Right lobe of liver (tissue), 6 donors: ENCODE results near the gene EIF5B. TPM values are rescaled to one million over a fixed set of nuclear protein-coding genes. Genes with fewer than 3 reads are reported as not detected.
"Not testable (repeated sequence)": the region's sequence is repeated elsewhere in the genome, so short reads cannot be mapped to it uniquely, and the experiment has no call there.

ENCODE experiments used
- ATAC-seq, 4 donors: fragments of 200-7000 bp; cut with Tn5 transposase; one replicate each; pipeline ENCODE4 v1.9.1; 2020; ENCODE audit warnings: mild to moderate bottlenecking in 4 of 4, moderate library complexity in 4 of 4
- DNase-seq, 3 donors: peaks; one replicate each; pipeline ENCODE4 v3.0.0-alpha.2; 2020
- H3K27ac ChIP-seq, 3 donors: fragments of 200-600 bp; one replicate each; pipeline ENCODE4 v1.8.0; 2022
- H3K27me3 ChIP-seq, 2 donors: fragments of 200-600 bp; one replicate each; pipeline ENCODE4 v1.8.0; 2022
- H3K36me3 ChIP-seq, 4 donors: fragments of 200-600 bp; sonication (generic) in 1 of 4; one replicate each; pipeline versions ENCODE4 v1.5.1 to v1.8.0; 2017 to 2022; ENCODE audit warnings: control low read depth in 1 of 4
- H3K4me1 ChIP-seq, 4 donors: fragments of 200-600 bp; sonication (generic) in 1 of 4; one replicate each; pipeline versions ENCODE4 v1.5.1 to v1.8.0; 2017 to 2022; ENCODE audit warnings: control low read depth in 1 of 4
- H3K4me3 ChIP-seq, 3 donors: fragments of 200-600 bp; one replicate each; pipeline ENCODE4 v1.8.0; 2022
- H3K9me3 ChIP-seq, 4 donors: fragments of 200-600 bp; sonication (generic) in 1 of 4; one replicate each; pipeline versions ENCODE4 v1.5.1 to v1.8.0; 2017 to 2022; ENCODE audit warnings: control low read depth in 1 of 4
- CTCF ChIP-seq, 4 donors: fragments of 200-600 bp in 3 of 4; fragments of 450-650 bp in 1 of 4; IDR thresholded peaks; one replicate each; pipeline versions ENCODE4 v1.5.1 to v1.8.0; 2016 to 2022; ENCODE audit warnings: antibody characterized with exemption in 4 of 4, mild to moderate bottlenecking in 2 of 4
- POLR2A ChIP-seq: fragments of 450-650 bp; IDR thresholded peaks from one replicate; pipeline ENCODE4 v1.6.1; 2017; ENCODE audit warnings: antibody characterized with exemption, mild to moderate bottlenecking
- whole genome bisulfite sequencing: methylation state at CpG from one replicate; pipeline ENCODE4 v1.1.6; 2018; ENCODE audit warnings: low coverage, low lambda C conversion rate; ENCODE audit not compliant: insufficient coverage; ENCODE audit errors: missing lambda C conversion rate; 5-methylcytosine and 5-hydroxymethylcytosine counted together
- intact Hi-C, 2 donors: fragments of 100-400 bp; cut with DNase I; formaldehyde crosslinking; loops; one replicate each; pipeline versions ENCODE4 v1.11.2 to v1.14.1; 2022
- total RNA-seq, 6 experiments: library from RNA; depleted of rRNA in 2 of 6; stranded (reverse); fragments of >200 nt in 2 of 6; fragmentation: NEBNext Ultra II Directional in 3 of 6; extraction: Animal tissue kit (Norgen Biotek cat#: 25700) in 3 of 6; gene quantifications; one replicate each; pipeline versions ENCODE4 v1.1.0 to v1.2.4, GENCODE V29; 2016 to 2023
- donor health status: DM: no; HTN: yes; CAD: no.
- donor health status: DM: no; HTN: no; CAD: no.
- donor health status: DM: no; HTN: no; CAD: no.
- donor health status: DM: no; HTN: yes; CAD: no.
- donor health status: DM: no; HTN: yes; CAD: no.

Gene EIF5B
- total RNA-seq, 6 experiments from 2014 or later = 10.2 to 18.8 (median 17.4) TPM

- peak in 1 of 4 donors; percentile 0 for ATAC-seq
These were observed 431 bp upstream of the EIF5B start for GRCh38 chr2:99336804-99337112.

GRCh38 chr2:99338029-99338585 is 918 bp downstream of the EIF5B start:
- DNase-seq = no peak
- ATAC-seq = no peak
- peaks cover 0 to 35% (median 12%) of the 10 kb centered on the region in 4 donors for H3K4me1 ChIP-seq
- H3K36me3 ChIP-seq = no peaks in the 10 kb centered on the region
- no peaks in the 10 kb centered on the region for H3K27me3 ChIP-seq
- H3K4me3 ChIP-seq = peak overlapping the region; percentile 76 to 96 (median 90)
- peak overlapping the region in 2 of 3 donors; percentile 74 to 78 for H3K27ac ChIP-seq
- H3K9me3 ChIP-seq = no peaks in the 10 kb centered on the region
- TF ChIP-seq CTCF (IDR thresholded peaks at IDR 0.05) (no peak), POLR2A (no peak)
- 1% methylated on average over 17 of the region's 17 CpGs for WGBS
- intact Hi-C loops = no loop called here

More at GRCh38 chr2:99336804-99337112, 431 bp upstream of the EIF5B start:
- H3K27me3 ChIP-seq = no peaks in the 10 kb centered on the region
- TF ChIP-seq POLR2A (no peak), CTCF (IDR thresholded peaks at IDR 0.05) (no peak)
- peak overlapping the region; percentile 76 to 96 (median 90) for H3K4me3 ChIP-seq
- peaks cover 0 to 35% (median 12%) of the 10 kb centered on the region in 4 donors for H3K4me1 ChIP-seq
- WGBS = 0% methylated on average over 8 of the region's 8 CpGs
- peaks cover 0 to 12% (median 1%) of the 10 kb centered on the region in 4 donors for H3K36me3 ChIP-seq
- H3K27ac ChIP-seq = peak overlapping the region; percentile 74 to 82 (median 78)
- no peak for DNase-seq
- H3K9me3 ChIP-seq = no peaks in the 10 kb centered on the region
- intact Hi-C loops = no loop called here

- ATAC-seq (no peak), DNase-seq (no peak)
- WGBS = 79% methylated on average over 8 of the region's 8 CpGs
- Histone ChIP-seq H3K27me3 (no peaks in the 10 kb centered on the region), H3K36me3 (no peaks in the 10 kb centered on the region), H3K4me3 (no peak overlapping the region), H3K27ac (no peak overlapping the region), H3K4me1 (peaks cover 0 to 24% (median 9%) of the 10 kb centered on the region in 4 donors), H3K9me3 (no peaks in the 10 kb centered on the region)
- intact Hi-C loops = no loop called here
- no peak for TF ChIP-seq CTCF (IDR thresholded peaks at IDR 0.05)
- TF ChIP-seq POLR2A = no peak
These were observed 3.6 kb downstream of the EIF5B start for GRCh38 chr2:99340669-99341236.

- 93% methylated on average over 2 of the region's 2 CpGs for WGBS
- ATAC-seq = no peak
- no peak overlapping the region for H3K4me3 ChIP-seq
These were observed 5.3 kb downstream of the EIF5B start for GRCh38 chr2:99342536-99342935.

GRCh38 chr2:99345446-99345845 is 8.3 kb downstream of the EIF5B start:
- H3K27me3 ChIP-seq, H3K4me1 ChIP-seq, H3K36me3 ChIP-seq, H3K4me3 ChIP-seq, intact Hi-C loops, DNase-seq, H3K9me3 ChIP-seq, ATAC-seq, H3K27ac ChIP-seq: not testable (repeated sequence)
- 100% methylated on average over 2 of the region's 7 CpGs for WGBS

More at GRCh38 chr2:99342536-99342935, 5.3 kb downstream of the EIF5B start:
- no peak for TF ChIP-seq POLR2A
- TF ChIP-seq CTCF (IDR thresholded peaks at IDR 0.05) = no peak
- Histone ChIP-seq H3K27me3 (no peaks in the 10 kb centered on the region), H3K9me3 (no peaks in the 10 kb centered on the region), H3K36me3 (no peaks in the 10 kb centered on the region), H3K4me1 (peaks cover 0 to 24% (median 9%) of the 10 kb centered on the region in 4 donors), H3K27ac (no peak overlapping the region)
- intact Hi-C loops = no loop called here
- DNase-seq = no peak
